ENCODE measurements around the gene RUSF1.

- TF ChIP-seq EZH2 (IDR thresholded peaks at IDR 0.05) (no peak), POLR2A (IDR thresholded peaks at IDR 0.05; ENCODE audit: borderline replicate concordance, extremely low read depth, insufficient read depth, insufficient read length) (no peak), ZNF274 (IDR thresholded peaks at IDR 0.05; ENCODE audit: low read depth, low read length) (no peak)
- TF ChIP-seq, protein P1, sequence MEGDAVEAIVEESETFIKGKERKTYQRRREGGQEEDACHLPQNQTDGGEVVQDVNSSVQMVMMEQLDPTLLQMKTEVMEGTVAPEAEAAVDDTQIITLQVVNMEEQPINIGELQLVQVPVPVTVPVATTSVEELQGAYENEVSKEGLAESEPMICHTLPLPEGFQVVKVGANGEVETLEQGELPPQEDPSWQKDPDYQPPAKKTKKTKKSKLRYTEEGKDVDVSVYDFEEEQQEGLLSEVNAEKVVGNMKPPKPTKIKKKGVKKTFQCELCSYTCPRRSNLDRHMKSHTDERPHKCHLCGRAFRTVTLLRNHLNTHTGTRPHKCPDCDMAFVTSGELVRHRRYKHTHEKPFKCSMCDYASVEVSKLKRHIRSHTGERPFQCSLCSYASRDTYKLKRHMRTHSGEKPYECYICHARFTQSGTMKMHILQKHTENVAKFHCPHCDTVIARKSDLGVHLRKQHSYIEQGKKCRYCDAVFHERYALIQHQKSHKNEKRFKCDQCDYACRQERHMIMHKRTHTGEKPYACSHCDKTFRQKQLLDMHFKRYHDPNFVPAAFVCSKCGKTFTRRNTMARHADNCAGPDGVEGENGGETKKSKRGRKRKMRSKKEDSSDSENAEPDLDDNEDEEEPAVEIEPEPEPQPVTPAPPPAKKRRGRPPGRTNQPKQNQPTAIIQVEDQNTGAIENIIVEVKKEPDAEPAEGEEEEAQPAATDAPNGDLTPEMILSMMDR (IDR thresholded peaks at IDR 0.05 in 2 of 3, conservative IDR thresholded peaks at IDR 0.05 in 1 of 3; ENCODE audit: borderline replicate concordance in 1 of 3, insufficient read depth in 1 of 3, low read depth in 2 of 3, low read length in 2 of 3) = no peak
- TF ChIP-seq, protein P2, sequence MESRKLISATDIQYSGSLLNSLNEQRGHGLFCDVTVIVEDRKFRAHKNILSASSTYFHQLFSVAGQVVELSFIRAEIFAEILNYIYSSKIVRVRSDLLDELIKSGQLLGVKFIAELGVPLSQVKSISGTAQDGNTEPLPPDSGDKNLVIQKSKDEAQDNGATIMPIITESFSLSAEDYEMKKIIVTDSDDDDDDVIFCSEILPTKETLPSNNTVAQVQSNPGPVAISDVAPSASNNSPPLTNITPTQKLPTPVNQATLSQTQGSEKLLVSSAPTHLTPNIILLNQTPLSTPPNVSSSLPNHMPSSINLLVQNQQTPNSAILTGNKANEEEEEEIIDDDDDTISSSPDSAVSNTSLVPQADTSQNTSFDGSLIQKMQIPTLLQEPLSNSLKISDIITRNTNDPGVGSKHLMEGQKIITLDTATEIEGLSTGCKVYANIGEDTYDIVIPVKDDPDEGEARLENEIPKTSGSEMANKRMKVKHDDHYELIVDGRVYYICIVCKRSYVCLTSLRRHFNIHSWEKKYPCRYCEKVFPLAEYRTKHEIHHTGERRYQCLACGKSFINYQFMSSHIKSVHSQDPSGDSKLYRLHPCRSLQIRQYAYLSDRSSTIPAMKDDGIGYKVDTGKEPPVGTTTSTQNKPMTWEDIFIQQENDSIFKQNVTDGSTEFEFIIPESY (IDR thresholded peaks at IDR 0.05; ENCODE audit: extremely low read depth, insufficient replicate concordance, low read length) = no peak
Observed at GRCh38 chr16:31489616-31490584, 18.3 kb downstream of the RUSF1 start.

Data from HCT116 (cell line).